Gastroesophageal sphincter (tissue), 3 donors: ENCODE results near the gene STK25.

ENCODE experiments used
- CTCF ChIP-seq, 4 experiments: fragments of 200-600 bp in 2 of 4; fragments of 450-650 bp in 2 of 4; sonication (generic) in 1 of 4; IDR thresholded peaks; one replicate each; pipeline ENCODE4 v1.5.1; 2017 to 2019; ENCODE audit warnings: antibody characterized with exemption in 4 of 4, mild to moderate bottlenecking in 2 of 4, moderate library complexity in 2 of 4
- EP300 ChIP-seq: sonication (generic); formaldehyde crosslinking; IDR thresholded peaks from one replicate; pipeline ENCODE4 v1.6.1; 2017; ENCODE audit warnings: antibody characterized with exemption, mild to moderate bottlenecking
- POLR2A ChIP-seq, 2 donors: fragments of 450-650 bp; IDR thresholded peaks; one replicate each; pipeline ENCODE4 v1.6.1; 2017; ENCODE audit warnings: antibody characterized with exemption in 2 of 2, mild to moderate bottlenecking in 2 of 2, moderate library complexity in 1 of 2

GRCh38 chr2:241556746-241557145, 48.4 kb upstream of the STK25 start:
- no peak for TF ChIP-seq CTCF (IDR thresholded peaks at IDR 0.05)
- TF ChIP-seq EP300, result no peak
- no peak for TF ChIP-seq POLR2A (IDR thresholded peaks at IDR 0.05)
